HG03103 (cell line): ENCODE results near the gene SPEF1.

Source experiments
- ATAC-seq: cut with Tn5 transposase; IDR thresholded peaks from one replicate; pipeline ENCODE4 v1.9.1; 2021; ENCODE audit warnings: low read depth; ENCODE audit not compliant: unreplicated experiment

The SPEF1 gene

GRCh38 chr20:3733119-3733995 lies 47.9 kb downstream of the SPEF1 start:
- no peak for ATAC-seq

DNA sequence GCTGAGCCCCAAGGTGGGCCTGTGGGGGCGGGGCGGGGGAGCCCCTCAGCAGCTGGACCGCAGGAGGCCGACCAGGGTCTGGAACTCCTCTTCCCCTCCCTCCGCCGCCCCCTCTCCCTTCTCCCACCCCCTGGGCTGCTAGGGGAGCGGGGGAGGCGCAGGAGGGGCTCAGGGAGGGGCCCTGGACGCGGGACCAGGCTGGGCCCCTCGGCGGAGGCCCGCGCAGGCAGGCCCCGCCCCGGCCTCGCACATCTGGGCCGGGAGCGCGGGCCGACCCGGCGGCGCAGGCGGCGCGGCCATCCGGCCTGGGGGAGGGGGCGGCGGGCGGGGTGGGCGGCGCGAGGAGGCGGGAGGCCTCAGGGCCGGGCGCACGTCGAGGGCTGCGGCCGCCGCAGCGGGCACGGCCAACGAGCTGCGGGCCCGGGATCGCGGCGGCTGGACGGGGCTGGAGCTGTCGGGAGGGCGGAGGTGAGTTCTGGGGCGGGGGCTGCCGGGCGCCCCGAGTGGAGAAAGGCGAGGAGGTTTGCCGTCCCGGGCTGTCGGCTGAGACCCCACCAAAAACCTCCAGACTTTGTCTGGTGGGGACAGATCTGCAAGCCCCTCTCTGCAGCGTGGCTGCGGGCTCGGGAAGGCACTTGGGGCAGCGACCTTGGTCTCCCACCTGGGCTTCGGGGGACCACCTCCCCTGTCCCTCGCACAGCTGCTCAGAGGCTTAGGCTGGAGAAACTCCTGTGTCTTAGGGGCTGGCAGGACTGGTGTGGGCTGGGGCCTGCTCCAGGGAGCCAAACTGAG lies 48.7 kb downstream of the SPEF1 start, which contains the start of gene HSPA12B:
HSPA12B (plus strand) TSS at position 359 of the 792 bp plus-strand sequence. CDS start 5,990 bp downstream, outside the sequence.
- ATAC-seq = no peak

DNA sequence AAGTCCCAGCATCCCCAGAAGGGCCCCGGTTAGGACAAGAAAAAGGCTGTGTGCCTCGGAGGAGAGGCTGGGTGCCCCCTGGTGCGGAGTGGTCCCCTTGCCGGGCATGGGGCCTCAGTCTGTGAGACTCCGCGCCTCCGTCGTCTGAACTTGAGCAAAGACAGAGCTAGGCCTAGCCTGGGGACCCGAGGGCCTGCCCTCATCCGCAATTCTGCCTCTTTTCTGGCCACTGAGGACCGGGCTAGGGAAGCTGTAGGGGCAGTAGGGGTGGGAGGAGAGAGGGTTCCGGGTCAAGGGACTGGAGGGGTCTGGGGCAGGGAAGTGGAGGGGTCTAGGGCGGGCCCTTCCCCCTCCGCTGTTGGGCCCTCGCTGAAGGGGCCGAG lies 49.3 kb downstream of the SPEF1 start:
- ATAC-seq = no peak

- no peak for ATAC-seq
Measured at GRCh38 chr20:3730803-3731672, 50.2 kb downstream of the SPEF1 start.

DNA sequence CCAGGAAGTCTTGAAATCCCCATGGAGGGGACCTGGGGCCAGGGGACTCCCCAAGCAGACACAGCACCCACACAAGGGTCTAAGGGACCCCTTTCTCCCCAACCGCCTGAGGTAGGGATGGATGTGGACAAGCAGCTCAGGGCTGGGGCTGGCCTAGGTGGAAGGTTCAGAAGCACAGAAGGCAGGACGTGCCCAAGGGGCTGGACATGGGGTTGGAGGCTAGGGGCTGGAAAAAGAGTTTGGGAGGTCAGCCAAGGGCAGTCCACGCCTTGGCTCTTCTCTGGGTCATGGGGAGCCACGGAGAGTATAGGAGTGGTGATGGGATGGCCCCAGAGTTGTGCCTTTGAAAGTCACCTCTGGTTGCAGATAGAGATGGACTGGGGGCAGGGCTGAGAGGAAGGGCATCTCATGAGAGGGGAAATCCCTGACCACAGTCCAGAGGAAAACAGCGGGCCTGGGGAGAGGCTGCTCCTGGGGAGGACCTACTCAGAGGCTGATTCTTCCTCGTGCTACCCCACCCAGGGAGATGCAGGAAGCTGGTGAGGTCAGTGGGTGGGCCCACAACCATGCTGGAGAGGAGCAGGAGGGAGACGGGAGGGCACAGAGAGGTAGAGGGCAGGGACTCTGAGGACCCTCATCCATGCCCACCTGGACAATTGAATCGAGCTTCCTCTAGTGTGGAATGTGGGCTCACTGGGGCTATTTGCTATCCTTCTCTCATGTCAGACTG lies 51.3 kb downstream of the SPEF1 start:
- ATAC-seq = no peak

DNA sequence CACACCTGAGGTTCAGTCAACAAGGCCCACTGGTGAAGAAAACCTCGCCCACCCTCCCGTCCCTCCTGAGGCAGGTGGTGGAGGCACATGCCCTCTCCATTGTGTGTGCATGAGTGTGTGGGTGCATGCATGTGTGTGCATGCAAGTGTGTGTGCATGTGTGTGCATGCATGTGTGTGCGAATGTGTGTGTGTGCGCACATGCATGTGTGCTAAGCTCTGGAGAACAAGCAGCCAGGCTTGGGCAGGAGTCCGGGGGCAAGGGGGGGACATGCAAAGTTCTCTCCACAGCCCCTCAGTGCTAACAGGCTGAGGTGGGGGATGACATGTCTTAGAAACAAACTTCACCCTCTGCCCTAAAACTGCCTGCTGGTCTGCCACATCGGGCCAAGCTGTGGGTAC lies 51.9 kb downstream of the SPEF1 start:
- ATAC-seq = no peak

GRCh38 chr20:3728876-3729275 lies 52.4 kb downstream of the SPEF1 start:
- no peak for ATAC-seq

GRCh38 chr20:3728354-3728753 lies 52.9 kb downstream of the SPEF1 start:
- ATAC-seq = no peak
